ENCODE measurements around the gene GABRB1. TPM values are rescaled to one million over a fixed set of nuclear protein-coding genes. Genes with fewer than 3 reads are reported as not detected.

Gene GABRB1
- total and polyA plus RNA-seq, 2 experiments from 2014 or later: 0.26 to 0.97 TPM

GRCh38 chr4:47217884-47218283 lies 186.5 kb downstream of the GABRB1 start:
- no peaks in the 10 kb centered on the region for H3K9me3 Mint-ChIP-seq

More at GRCh38 chr4:47217884-47218283, 186.5 kb downstream of the GABRB1 start:
- Histone ChIP-seq H3K27me3 (ENCODE audit: insufficient read depth) (no peaks in the 10 kb centered on the region), H3K4me2 (no peak overlapping the region), H2AFZ (no peak overlapping the region), H3K9me2 (ENCODE audit: insufficient read depth) (0 out of 2 replicates have a peak, but pooled peaks cover 6% of the 10 kb centered on the region), H3K4me1 (ENCODE audit: insufficient read depth) (no peaks in the 10 kb centered on the region), H3K79me2 (replicated peaks; ENCODE audit: insufficient read depth) (no peaks in the 10 kb centered on the region), H3K4me3 (no peak overlapping the region), H3F3A (replicated peaks; ENCODE audit: low read depth) (no peaks in the 10 kb centered on the region), H3K36me3 (ENCODE audit: insufficient read depth) (no peaks in the 10 kb centered on the region), H3K27ac (ENCODE audit: low read depth) (no peak overlapping the region), H4K20me1 (replicated peaks; ENCODE audit: insufficient read depth) (no peaks in the 10 kb centered on the region)
- Mint-ChIP-seq H3K36me3 (ENCODE audit: low read depth) (no peaks in the 10 kb centered on the region), H3K27me3 (ENCODE audit: insufficient read depth, low read depth, poor library complexity) (peaks cover 2% of the 10 kb centered on the region), H3K4me3 (no peak overlapping the region), H3K4me1 (no peaks in the 10 kb centered on the region), H3K27ac (no peak overlapping the region)
- ATAC-seq (no peak), DNase-seq (ENCODE audit: low spot score) (no peak)
- TF ChIP-seq ETS1 (IDR thresholded peaks at IDR 0.05) (no peak), EZH2 (IDR thresholded peaks at IDR 0.05; ENCODE audit: low read depth, unreplicated experiment) (no peak), POLR2AphosphoS5 (IDR thresholded peaks at IDR 0.05; ENCODE audit: low read depth) (no peak), STAT1 (IDR thresholded peaks at IDR 0.05; ENCODE audit: unreplicated experiment) (no peak), EZH2phosphoT487 (IDR thresholded peaks at IDR 0.05; ENCODE audit: unreplicated experiment) (no peak), ZNF114 (CRISPR knock-in tag; IDR thresholded peaks at IDR 0.05) (no peak), NANOG (IDR thresholded peaks at IDR 0.05; ENCODE audit: borderline replicate concordance) (no peak), CTCF (conservative IDR thresholded peaks at IDR 0.05; ENCODE audit: low read depth in 2 of 2) (no peak), JUNB (IDR thresholded peaks at IDR 0.05; ENCODE audit: unreplicated experiment) (no peak), CREB1 (CRISPR knock-in tag; IDR thresholded peaks at IDR 0.05; ENCODE audit: low read depth) (no peak), ZNF331 (CRISPR knock-in tag; IDR thresholded peaks at IDR 0.05; ENCODE audit: low read depth) (no peak)
- TF ChIP-seq, protein P1, sequence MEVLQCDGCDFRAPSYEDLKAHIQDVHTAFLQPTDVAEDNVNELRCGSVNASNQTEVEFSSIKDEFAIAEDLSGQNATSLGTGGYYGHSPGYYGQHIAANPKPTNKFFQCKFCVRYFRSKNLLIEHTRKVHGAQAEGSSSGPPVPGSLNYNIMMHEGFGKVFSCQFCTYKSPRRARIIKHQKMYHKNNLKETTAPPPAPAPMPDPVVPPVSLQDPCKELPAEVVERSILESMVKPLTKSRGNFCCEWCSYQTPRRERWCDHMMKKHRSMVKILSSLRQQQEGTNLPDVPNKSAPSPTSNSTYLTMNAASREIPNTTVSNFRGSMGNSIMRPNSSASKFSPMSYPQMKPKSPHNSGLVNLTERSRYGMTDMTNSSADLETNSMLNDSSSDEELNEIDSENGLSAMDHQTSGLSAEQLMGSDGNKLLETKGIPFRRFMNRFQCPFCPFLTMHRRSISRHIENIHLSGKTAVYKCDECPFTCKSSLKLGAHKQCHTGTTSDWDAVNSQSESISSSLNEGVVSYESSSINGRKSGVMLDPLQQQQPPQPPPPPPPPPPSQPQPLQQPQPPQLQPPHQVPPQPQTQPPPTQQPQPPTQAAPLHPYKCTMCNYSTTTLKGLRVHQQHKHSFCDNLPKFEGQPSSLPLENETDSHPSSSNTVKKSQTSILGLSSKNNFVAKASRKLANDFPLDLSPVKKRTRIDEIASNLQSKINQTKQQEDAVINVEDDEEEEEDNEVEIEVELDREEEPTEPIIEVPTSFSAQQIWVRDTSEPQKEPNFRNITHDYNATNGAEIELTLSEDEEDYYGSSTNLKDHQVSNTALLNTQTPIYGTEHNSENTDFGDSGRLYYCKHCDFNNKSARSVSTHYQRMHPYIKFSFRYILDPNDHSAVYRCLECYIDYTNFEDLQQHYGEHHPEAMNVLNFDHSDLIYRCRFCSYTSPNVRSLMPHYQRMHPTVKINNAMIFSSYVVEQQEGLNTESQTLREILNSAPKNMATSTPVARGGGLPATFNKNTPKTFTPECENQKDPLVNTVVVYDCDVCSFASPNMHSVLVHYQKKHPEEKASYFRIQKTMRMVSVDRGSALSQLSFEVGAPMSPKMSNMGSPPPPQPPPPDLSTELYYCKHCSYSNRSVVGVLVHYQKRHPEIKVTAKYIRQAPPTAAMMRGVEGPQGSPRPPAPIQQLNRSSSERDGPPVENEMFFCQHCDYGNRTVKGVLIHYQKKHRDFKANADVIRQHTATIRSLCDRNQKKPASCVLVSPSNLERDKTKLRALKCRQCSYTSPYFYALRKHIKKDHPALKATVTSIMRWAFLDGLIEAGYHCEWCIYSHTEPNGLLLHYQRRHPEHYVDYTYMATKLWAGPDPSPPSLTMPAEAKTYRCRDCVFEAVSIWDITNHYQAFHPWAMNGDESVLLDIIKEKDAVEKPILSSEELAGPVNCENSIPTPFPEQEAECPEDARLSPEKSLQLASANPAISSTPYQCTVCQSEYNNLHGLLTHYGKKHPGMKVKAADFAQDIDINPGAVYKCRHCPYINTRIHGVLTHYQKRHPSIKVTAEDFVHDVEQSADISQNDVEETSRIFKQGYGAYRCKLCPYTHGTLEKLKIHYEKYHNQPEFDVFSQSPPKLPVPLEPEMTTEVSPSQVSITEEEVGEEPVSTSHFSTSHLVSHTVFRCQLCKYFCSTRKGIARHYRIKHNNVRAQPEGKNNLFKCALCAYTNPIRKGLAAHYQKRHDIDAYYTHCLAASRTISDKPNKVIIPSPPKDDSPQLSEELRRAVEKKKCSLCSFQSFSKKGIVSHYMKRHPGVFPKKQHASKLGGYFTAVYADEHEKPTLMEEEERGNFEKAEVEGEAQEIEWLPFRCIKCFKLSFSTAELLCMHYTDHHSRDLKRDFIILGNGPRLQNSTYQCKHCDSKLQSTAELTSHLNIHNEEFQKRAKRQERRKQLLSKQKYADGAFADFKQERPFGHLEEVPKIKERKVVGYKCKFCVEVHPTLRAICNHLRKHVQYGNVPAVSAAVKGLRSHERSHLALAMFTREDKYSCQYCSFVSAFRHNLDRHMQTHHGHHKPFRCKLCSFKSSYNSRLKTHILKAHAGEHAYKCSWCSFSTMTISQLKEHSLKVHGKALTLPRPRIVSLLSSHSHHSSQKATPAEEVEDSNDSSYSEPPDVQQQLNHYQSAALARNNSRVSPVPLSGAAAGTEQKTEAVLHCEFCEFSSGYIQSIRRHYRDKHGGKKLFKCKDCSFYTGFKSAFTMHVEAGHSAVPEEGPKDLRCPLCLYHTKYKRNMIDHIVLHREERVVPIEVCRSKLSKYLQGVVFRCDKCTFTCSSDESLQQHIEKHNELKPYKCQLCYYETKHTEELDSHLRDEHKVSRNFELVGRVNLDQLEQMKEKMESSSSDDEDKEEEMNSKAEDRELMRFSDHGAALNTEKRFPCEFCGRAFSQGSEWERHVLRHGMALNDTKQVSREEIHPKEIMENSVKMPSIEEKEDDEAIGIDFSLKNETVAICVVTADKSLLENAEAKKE (CRISPR knock-in tag; IDR thresholded peaks at IDR 0.05): no peak
- TF ChIP-seq, protein P2, sequence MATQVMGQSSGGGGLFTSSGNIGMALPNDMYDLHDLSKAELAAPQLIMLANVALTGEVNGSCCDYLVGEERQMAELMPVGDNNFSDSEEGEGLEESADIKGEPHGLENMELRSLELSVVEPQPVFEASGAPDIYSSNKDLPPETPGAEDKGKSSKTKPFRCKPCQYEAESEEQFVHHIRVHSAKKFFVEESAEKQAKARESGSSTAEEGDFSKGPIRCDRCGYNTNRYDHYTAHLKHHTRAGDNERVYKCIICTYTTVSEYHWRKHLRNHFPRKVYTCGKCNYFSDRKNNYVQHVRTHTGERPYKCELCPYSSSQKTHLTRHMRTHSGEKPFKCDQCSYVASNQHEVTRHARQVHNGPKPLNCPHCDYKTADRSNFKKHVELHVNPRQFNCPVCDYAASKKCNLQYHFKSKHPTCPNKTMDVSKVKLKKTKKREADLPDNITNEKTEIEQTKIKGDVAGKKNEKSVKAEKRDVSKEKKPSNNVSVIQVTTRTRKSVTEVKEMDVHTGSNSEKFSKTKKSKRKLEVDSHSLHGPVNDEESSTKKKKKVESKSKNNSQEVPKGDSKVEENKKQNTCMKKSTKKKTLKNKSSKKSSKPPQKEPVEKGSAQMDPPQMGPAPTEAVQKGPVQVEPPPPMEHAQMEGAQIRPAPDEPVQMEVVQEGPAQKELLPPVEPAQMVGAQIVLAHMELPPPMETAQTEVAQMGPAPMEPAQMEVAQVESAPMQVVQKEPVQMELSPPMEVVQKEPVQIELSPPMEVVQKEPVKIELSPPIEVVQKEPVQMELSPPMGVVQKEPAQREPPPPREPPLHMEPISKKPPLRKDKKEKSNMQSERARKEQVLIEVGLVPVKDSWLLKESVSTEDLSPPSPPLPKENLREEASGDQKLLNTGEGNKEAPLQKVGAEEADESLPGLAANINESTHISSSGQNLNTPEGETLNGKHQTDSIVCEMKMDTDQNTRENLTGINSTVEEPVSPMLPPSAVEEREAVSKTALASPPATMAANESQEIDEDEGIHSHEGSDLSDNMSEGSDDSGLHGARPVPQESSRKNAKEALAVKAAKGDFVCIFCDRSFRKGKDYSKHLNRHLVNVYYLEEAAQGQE (IDR thresholded peaks at IDR 0.05; ENCODE audit: unreplicated experiment): no peak

Data from GM23338 (cell line).